HL-60/S4 treated with phorbol 12-myristate 13-acetate at 8.2 ng/mL for 4 days and 3 days (cell line): ENCODE data around the gene ADAM19.

Source experiments
- in situ Hi-C: fragments of 300-500 bp; cut with MboI; formaldehyde crosslinking; loops from 2 replicates; pipeline ENCODE4 v1.15.0; 2022; ENCODE audit warnings: low sequenced_read_pairs

The ADAM19 gene

GRCh38 chr5:157468293-157468965 lies 107.1 kb downstream of the ADAM19 start:
- in situ Hi-C loops, result no loop called here

- in situ Hi-C loops, result no loop called here
These were observed 110.9 kb downstream of the ADAM19 start for GRCh38 chr5:157464519-157465171.

DNA sequence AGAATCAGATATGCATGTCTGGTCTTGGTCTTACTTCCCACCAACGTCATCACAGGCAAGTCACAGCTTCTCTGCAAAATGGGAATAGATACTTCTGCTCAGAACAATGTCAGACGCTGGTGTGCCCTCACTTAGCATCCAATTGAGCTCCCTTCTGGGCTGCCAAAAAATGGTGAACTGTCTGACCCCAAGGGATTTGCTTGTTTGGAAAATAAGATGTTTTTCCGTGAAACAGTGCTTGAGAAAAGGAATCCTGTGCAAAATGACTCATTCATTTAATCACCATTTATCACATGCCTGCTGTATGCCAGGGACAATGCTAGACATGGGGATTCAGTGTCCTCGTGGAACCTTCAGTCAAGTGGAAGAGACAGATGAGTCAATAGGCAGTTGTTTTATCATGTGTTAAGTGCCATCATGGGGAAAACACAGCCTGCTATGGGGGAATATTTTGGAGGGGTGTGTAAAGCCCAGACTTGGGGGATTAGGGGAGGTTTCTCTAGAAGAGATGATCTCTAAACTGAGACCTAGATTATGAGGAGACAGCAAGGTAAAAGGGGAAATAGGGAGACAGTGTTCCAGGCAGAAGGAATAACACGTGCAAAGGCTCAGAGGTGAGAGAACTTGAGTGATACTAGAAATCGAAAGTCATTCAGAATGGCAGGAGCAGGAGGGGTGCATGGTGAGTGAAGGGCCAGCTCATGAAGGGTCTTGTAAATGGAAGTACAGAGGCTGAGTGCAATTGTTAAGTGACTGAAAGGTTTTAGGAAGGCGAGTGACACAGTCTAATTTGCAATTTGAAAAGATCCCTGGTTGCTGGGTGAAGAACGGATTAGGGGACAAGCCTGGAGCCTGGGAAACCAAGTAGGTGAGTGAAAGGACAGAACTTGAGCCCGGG lies 111.7 kb downstream of the ADAM19 start:
- in situ Hi-C loops, result no loop called here

DNA sequence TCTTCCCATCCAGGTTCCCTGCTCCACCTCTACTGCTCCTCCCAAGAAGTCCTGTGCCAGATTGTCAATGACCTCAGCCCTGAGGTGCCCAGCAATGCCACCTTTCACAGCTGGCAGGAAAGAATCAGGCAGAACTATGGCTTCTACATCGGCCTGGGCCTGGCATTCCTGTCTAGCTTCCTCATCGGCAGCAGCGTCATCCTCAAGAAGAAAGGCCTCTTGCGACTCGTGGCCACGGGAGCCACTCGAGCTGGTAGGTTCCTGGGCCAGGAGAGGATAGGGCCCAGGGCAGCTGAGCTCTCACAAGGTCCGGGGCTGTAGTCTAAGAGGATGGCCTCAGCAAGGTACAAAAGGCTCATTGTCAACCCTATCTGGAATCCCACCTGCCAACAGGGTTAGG lies 112.5 kb downstream of the ADAM19 start:
- in situ Hi-C loops, result no loop called here

DNA sequence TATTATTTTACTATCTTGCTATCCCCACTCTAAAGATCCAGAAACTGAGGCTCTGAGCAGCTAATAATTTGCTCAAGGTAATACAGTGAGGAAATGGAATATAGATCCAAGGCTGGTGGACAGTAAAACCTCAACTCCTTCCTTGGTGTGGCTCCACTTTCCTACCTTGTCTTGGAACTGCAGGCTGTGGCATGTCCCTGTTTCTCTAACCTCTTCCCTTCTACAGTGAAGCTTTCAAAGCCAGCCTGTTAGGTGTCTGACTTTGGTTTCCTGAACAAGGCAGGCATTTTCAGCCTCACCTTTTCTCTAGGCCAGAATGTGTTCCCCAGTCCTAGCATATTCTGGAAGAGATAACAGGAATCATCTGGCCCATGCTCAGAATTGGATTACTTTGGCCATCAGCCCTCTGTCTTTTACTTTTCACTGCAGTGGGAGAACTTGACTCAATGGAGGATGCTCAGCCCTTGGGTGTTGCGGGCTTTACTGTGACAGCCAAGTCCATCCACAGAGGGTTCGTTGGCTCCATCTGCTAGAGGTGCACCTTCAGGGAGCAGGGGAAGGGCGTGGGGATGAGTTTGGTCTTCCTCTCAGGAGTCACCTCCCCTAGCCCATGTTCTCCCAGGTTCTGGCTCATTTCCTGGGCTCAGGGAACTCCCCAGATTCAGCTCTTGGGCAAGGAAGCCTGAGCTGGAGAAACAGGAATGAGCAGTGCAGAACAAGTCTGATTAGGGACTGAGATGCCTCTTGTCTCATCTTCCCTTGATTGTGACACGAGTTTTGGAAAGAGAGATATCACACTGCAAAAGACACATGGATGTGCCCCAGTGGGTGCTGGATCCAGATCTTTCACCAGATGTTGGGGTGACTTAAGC lies 114.4 kb downstream of the ADAM19 start:
- in situ Hi-C loops, result no loop called here

DNA sequence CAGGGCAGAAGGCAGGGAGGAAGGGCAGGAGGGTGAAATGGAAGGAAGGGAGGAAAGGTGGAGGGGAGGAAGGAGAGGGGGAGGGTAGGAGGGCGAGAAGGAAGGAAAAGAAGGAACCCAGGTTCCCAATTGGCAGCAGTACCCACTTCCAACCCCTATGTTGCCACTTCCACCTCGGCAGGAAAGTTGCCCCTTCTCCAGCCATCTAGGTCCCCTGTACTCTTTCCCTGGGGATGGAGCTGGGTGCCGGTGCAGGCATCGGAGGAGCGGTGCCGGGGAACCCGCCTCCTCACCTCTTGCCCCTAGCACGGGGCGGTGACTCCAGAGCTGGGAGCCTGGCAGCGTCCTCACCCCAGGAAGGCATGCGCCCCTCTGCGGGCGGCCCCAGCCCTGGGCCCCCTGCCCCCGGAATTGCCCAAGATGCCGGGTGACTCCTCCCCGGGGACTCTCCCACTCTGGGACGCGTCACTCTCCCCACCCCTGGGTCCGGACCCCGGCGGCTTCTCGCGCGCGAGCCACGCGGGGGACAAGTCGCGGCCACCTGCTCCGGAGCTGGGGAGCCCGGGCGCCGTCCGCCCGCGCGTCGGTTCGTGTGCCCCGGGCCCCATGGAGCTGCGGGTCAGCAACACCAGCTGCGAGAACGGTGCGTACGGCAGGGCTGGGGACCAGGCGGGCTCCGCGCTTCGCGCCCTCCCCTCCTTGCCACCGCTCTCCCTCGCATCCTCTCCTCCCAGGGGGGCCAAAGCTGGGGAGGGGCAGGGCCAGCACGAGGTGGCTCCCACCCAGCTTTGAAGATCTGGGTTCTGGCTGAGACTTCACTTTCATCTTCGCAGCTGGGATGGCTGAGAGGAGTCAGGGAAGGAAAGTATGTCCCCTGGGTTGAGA lies 115.6 kb downstream of the ADAM19 start, which contains the start of gene NIPAL4:
Gene NIPAL4, plus strand, starts transcription at position 499 of the 885 bp plus-strand sequence. Its CDS starts 108 bp downstream, at position 607.
- in situ Hi-C loops, result no loop called here

DNA sequence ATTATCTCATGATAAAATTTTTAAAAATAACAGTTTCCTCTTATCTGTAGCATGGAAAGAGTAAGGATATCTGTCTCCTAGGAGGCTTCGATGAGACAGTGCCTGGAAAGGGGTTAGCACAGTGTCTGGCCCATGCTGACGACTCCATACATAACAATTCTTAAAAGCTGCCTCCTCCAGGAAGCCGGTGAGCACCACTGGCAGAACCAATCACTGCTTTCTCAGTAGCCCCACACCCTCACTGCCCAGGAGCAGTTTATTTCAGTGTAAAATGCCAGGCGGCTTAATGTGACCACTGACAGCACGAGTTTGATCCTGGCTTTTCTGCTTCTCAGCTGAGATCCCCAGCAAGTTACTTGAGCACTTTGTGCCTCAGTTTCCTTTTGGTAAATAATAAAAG lies 116.7 kb downstream of the ADAM19 start:
- in situ Hi-C loops, result no loop called here

DNA sequence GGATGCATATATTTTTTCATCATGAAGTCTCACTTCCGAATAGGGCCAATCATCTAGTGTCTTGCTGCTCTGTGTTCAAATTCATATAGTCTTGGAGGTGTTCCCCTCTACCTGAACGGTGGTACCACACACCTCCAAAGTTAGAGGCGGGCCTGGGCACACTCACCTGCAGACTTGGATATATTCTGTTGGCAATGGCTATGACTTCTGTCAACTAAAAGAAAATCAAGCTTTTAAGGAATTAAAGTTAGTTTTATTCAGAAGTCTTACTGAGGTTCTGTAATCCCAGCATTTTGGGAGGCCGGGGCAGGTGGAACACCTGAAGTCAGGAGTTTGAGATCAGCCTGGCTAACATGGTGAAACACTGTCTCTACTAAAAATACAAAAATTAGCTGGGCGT lies 118.2 kb downstream of the ADAM19 start:
- in situ Hi-C loops, result no loop called here

DNA sequence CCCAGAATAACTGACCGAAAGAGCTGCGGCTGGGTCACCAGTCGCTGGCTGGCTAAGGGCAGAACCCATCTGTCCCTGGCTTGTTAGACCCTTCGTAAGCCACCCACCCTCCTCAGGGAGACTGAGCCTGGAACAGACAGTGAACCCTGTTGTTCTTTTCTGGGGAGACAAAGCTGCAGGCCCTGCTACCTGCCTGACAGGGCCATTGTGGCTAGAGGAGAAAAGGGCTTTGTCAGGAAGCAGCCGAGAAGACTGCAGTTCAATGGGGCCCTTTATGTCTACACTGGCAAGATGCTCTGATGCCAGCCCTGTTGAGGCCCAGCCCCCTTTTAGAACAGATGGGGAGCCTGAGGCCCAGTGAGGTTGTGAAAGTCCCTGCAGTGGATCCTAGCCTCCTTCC lies 119.3 kb downstream of the ADAM19 start:
- in situ Hi-C loops, result no loop called here

DNA sequence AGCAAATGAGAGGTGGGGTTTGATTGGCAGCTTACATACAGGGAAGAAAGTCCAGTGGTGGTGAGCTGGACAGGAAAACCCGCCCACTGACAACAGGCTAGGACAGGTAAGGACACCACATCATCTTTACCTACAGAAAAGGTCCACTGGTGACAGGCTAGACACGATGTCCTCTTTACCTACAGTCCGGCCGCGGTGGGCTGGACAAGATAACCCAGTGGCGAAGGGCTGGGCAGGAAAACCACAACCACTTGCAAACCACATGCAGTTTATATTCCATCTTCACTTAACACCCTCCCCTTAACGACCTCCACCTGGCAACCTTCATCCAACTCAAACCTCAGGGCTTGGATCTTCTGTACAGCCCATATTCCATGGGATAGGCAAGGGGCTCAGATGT lies 120.5 kb downstream of the ADAM19 start:
- in situ Hi-C loops, result no loop called here

DNA sequence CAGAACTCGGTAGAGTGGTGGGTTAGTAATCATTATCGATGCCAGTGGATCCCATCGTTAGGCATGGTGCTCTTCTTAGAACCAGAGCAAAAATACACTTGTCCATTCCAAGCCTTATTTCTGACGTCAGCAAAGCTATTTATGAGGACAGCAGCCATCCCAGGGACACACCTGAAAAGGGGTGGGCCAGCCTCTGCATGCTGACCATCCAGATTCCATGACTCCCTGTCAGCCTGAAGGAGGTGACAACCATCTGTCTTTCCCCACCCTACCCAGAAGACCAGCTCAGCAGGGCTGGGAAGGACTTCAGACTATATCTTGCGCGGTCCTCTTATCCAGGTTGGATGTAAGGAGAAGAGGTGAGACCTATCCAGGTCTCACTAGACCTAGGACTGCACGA lies 121.3 kb downstream of the ADAM19 start:
- in situ Hi-C loops, result no loop called here

DNA sequence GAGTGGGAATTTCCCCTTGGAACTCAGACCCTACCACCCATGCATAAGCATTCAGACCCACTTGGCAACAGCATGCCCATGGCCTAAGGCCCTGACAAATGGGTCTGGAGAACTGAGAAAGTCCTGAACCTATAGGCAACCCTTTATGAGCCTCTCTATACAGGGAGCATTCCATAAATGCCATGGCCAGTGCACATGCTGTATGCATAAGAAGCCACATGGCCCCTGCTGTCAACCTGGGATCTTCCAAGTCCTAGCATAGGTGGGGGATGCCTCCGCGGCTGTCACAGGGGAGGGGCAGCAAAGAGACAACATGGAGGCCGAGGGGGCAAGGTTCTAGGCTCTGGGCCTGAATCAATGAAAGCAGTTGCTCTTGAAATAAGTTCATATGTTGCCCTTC lies 123.8 kb downstream of the ADAM19 start:
- in situ Hi-C loops, result no loop called here

GRCh38 chr5:157450024-157450423 lies 125.6 kb downstream of the ADAM19 start:
- in situ Hi-C loops, result no loop called here

DNA sequence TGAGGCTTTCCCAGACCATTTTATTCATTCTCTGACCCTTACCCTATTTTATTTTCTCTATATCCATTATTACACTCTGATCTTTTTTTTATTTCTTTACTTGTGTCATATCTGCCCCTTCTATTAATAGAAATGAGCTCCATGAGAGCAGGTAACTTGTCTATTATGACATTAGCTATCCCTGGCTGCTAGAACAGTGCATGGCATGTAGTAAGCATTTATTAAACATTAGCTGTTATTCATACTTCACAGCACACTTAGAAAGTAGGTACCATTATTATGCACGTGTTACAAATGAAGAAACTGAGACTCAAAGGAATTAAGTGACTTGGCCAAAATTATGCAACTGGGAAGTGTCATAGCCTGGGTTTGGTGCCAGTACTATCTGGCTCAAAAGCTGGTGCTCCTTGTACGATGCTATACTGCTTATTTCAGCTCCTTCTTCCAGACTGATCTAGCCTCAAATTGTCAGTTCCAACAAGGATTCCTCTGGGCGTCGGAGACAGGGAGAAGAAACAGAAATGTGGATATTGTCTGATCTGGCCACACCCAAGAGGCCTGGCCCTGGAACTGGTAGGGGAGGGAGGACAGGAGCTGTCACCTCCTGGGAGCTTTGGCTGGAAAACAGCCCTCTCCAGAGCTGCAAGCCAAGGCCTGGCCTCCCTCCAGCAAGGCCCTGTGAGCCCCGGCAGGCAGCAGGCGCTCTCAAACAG lies 126.4 kb downstream of the ADAM19 start:
- in situ Hi-C loops, result loop anchor here (25.0 kb wide), 1 partner anchor 263 kb away; no protein-coding TSS in a partner anchor

GRCh38 chr5:157447201-157447637 lies 128.4 kb downstream of the ADAM19 start:
- in situ Hi-C loops, result loop anchor here (25.0 kb wide), 1 partner anchor 265 kb away; no protein-coding TSS in a partner anchor

DNA sequence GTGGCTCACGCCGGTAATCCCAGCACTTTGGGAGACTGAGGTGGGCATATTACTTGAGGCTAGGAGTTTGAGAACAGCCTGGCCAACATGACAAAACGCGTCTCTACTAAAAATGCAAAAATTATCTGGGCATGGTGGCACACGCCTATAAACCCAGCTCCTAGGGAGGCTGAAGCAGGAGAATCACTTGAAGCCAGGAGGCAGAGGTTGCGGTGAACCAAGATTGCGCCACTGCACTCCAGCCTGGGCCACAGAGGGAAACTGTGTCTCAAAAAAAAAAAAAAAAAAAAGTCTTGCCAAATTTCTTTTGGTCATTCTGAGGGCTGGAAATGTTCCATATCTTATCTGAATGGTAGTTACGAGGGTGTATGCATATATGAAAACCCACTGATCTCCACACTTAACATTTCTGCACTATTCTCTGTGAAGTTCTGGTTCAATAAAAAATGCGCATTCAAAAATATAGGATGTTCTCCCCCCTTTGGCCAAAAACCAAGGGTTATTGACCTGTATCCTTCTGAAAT lies 129.1 kb downstream of the ADAM19 start:
- in situ Hi-C loops, result loop anchor here (25.0 kb wide), 1 partner anchor 266 kb away; no protein-coding TSS in a partner anchor

- in situ Hi-C loops, result loop anchor here (25.0 kb wide), 1 partner anchor 266 kb away; no protein-coding TSS in a partner anchor
These were observed 129.7 kb downstream of the ADAM19 start for GRCh38 chr5:157445745-157446411.

DNA sequence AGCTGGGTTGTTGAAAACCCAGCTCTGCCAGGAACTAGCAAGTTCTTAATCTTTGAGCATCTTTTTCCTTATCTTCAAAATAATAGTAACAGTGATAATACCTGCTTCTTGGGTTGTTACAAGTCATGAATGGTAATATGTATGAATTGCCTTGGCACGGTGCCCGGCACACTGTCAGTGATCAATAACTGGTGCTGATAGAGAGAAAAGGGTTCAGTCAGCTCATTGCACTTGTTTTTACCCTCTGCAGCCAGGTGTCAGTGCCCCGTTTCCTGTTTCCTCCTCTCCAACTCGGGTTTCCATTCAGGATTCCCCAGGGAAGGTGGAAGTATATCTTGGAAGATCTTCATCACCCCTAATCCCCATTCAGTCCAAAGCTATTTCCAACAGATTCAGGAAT lies 131.4 kb downstream of the ADAM19 start:
- in situ Hi-C loops, result loop anchor here (25.0 kb wide), 1 partner anchor 268 kb away; no protein-coding TSS in a partner anchor
